Measurements from ENCODE around the gene TMEM258.

TMEM258 gene

GRCh38 chr11:61806785-61807184 lies 14.4 kb upstream of the TMEM258 start:
- H3K4me1 ChIP-seq (ENCODE audit: control insufficient read depth, insufficient read depth, low read depth, low read length): no peaks in the 10 kb centered on the region
- no peak overlapping the region for H2BK12ac ChIP-seq (ENCODE audit: low read length in 2 of 2)
- H3K23ac ChIP-seq (ENCODE audit: low read length in 2 of 2): no peak overlapping the region
- H3K18ac ChIP-seq (ENCODE audit: low read depth in 1 of 2, low read length in 2 of 2): no peak overlapping the region
- 93% methylated on average over 4 of the region's 5 CpGs for WGBS
- H3K27me3 ChIP-seq (ENCODE audit: control insufficient read depth in 1 of 2, insufficient read depth in 1 of 2, low read length in 2 of 2): no peaks in the 10 kb centered on the region
- no peak overlapping the region for H3K27ac ChIP-seq (ENCODE audit: low read length, poor library complexity, severe bottlenecking)
- DNase-seq: no peak
- H3K4ac ChIP-seq (ENCODE audit: low read depth in 1 of 2, low read length in 2 of 2): no peak overlapping the region
- H2BK120ac ChIP-seq (ENCODE audit: low read depth, low read length): no peak overlapping the region
- H3K4me3 ChIP-seq (ENCODE audit: insufficient read depth in 1 of 2, low read depth in 1 of 2, low read length in 2 of 2): no peak overlapping the region
- no peak overlapping the region for H3K14ac ChIP-seq (ENCODE audit: low read length in 2 of 2)
- H2AFZ ChIP-seq (ENCODE audit: low read depth, low read length): no peak overlapping the region
- no peak overlapping the region for H3K9ac ChIP-seq (ENCODE audit: low read length)
- H3K4me2 ChIP-seq (ENCODE audit: low read length, poor library complexity, severe bottlenecking): no peak overlapping the region
- no peak overlapping the region for H2BK5ac ChIP-seq (ENCODE audit: low read depth, low read length, poor library complexity, severe bottlenecking)
- H2BK15ac ChIP-seq (ENCODE audit: low read depth, poor library complexity, severe bottlenecking): no peak overlapping the region
- H3K36me3 ChIP-seq (ENCODE audit: control insufficient read depth in 1 of 2, insufficient read depth in 2 of 2, low read depth in 1 of 2, low read length in 2 of 2): peaks cover 73 to 97% of the 10 kb centered on the region in 2 experiments
- H4K8ac ChIP-seq (ENCODE audit: low read length): no peak overlapping the region
- peaks cover 36% of the 10 kb centered on the region for H3K79me1 ChIP-seq (replicated peaks; ENCODE audit: low read length, poor library complexity, severe bottlenecking)
- H4K91ac ChIP-seq (ENCODE audit: low read length): no peak overlapping the region
- no peaks in the 10 kb centered on the region for H3K9me3 ChIP-seq (ENCODE audit: control insufficient read depth, low read length)
- H2AK5ac ChIP-seq (ENCODE audit: low read length, severe bottlenecking): no peak overlapping the region

- Histone ChIP-seq H3K27me3 (ENCODE audit: control insufficient read depth in 1 of 2, insufficient read depth in 1 of 2, low read length in 2 of 2) (no peaks in the 10 kb centered on the region), H3K14ac (ENCODE audit: low read length in 2 of 2) (no peak overlapping the region), H3K4me1 (ENCODE audit: control insufficient read depth, insufficient read depth, low read depth, low read length) (no peaks in the 10 kb centered on the region), H4K91ac (ENCODE audit: low read length) (no peak overlapping the region), H3K4me2 (ENCODE audit: low read length, poor library complexity, severe bottlenecking) (no peak overlapping the region), H4K8ac (ENCODE audit: low read length) (no peak overlapping the region), H3K9me3 (ENCODE audit: control insufficient read depth, low read length) (no peaks in the 10 kb centered on the region), H2AFZ (ENCODE audit: low read depth, low read length) (no peak overlapping the region), H3K23ac (ENCODE audit: low read length in 2 of 2) (no peak overlapping the region), H2AK5ac (ENCODE audit: low read length, severe bottlenecking) (no peak overlapping the region), H2BK15ac (ENCODE audit: low read depth, poor library complexity, severe bottlenecking) (no peak overlapping the region), H3K79me1 (replicated peaks; ENCODE audit: low read length, poor library complexity, severe bottlenecking) (peaks cover 34% of the 10 kb centered on the region), H2BK12ac (ENCODE audit: low read length in 2 of 2) (no peak overlapping the region), H3K4ac (ENCODE audit: low read depth in 1 of 2, low read length in 2 of 2) (no peak overlapping the region), H3K27ac (ENCODE audit: low read length, poor library complexity, severe bottlenecking) (no peak overlapping the region), H3K4me3 (ENCODE audit: insufficient read depth in 1 of 2, low read depth in 1 of 2, low read length in 2 of 2) (no peak overlapping the region), H2BK5ac (ENCODE audit: low read depth, low read length, poor library complexity, severe bottlenecking) (no peak overlapping the region), H3K9ac (ENCODE audit: low read length) (no peak overlapping the region), H2BK120ac (ENCODE audit: low read depth, low read length) (no peak overlapping the region), H3K36me3 (ENCODE audit: control insufficient read depth in 1 of 2, insufficient read depth in 2 of 2, low read depth in 1 of 2, low read length in 2 of 2) (peaks cover 57 to 91% of the 10 kb centered on the region in 2 experiments), H3K18ac (ENCODE audit: low read depth in 1 of 2, low read length in 2 of 2) (no peak overlapping the region)
- WGBS: 100% methylated on average over 1 of the region's 1 CpG
- DNase-seq: no peak
These were observed 12.7 kb upstream of the TMEM258 start for GRCh38 chr11:61805146-61805545.

- no peak overlapping the region for H2AK5ac ChIP-seq (ENCODE audit: low read length, severe bottlenecking)
- no peak overlapping the region for H2BK5ac ChIP-seq (ENCODE audit: low read depth, low read length, poor library complexity, severe bottlenecking)
These were observed 11.7 kb upstream of the TMEM258 start for GRCh38 chr11:61803889-61804647.

GRCh38 chr11:61802605-61803004 lies 10.2 kb upstream of the TMEM258 start:
- Histone ChIP-seq H3K9ac (ENCODE audit: low read length) (no peak overlapping the region), H3K36me3 (ENCODE audit: control insufficient read depth in 1 of 2, insufficient read depth in 2 of 2, low read depth in 1 of 2, low read length in 2 of 2) (peaks cover 37 to 77% of the 10 kb centered on the region in 2 experiments), H2AK5ac (ENCODE audit: low read length, severe bottlenecking) (no peak overlapping the region), H4K8ac (ENCODE audit: low read length) (no peak overlapping the region), H3K4ac (ENCODE audit: low read depth in 1 of 2, low read length in 2 of 2) (no peak overlapping the region), H2BK15ac (ENCODE audit: low read depth, poor library complexity, severe bottlenecking) (no peak overlapping the region), H2AFZ (ENCODE audit: low read depth, low read length) (no peak overlapping the region), H3K9me3 (ENCODE audit: control insufficient read depth, low read length) (no peaks in the 10 kb centered on the region), H3K4me1 (ENCODE audit: control insufficient read depth, insufficient read depth, low read depth, low read length) (peaks cover 4% of the 10 kb centered on the region), H3K14ac (ENCODE audit: low read length in 2 of 2) (no peak overlapping the region), H3K23ac (ENCODE audit: low read length in 2 of 2) (no peak overlapping the region), H2BK12ac (ENCODE audit: low read length in 2 of 2) (no peak overlapping the region), H2BK5ac (ENCODE audit: low read depth, low read length, poor library complexity, severe bottlenecking) (no peak overlapping the region), H2BK120ac (ENCODE audit: low read depth, low read length) (no peak overlapping the region), H3K4me2 (ENCODE audit: low read length, poor library complexity, severe bottlenecking) (no peak overlapping the region), H3K18ac (ENCODE audit: low read depth in 1 of 2, low read length in 2 of 2) (no peak overlapping the region), H3K27me3 (ENCODE audit: control insufficient read depth in 1 of 2, insufficient read depth in 1 of 2, low read length in 2 of 2) (no peaks in the 10 kb centered on the region), H4K91ac (ENCODE audit: low read length) (no peak overlapping the region), H3K4me3 (ENCODE audit: insufficient read depth in 1 of 2, low read depth in 1 of 2, low read length in 2 of 2) (no peak overlapping the region), H3K79me1 (replicated peaks; ENCODE audit: low read length, poor library complexity, severe bottlenecking) (peaks cover 31% of the 10 kb centered on the region), H3K27ac (ENCODE audit: low read length, poor library complexity, severe bottlenecking) (no peak overlapping the region)
- no peak for DNase-seq
- 93% methylated on average over 6 of the region's 6 CpGs for WGBS

More at GRCh38 chr11:61803889-61804647, 11.7 kb upstream of the TMEM258 start:
- peaks cover 33% of the 10 kb centered on the region for H3K79me1 ChIP-seq (replicated peaks; ENCODE audit: low read length, poor library complexity, severe bottlenecking)
- WGBS: 91% methylated on average over 2 of the region's 3 CpGs
- no peaks in the 10 kb centered on the region for H3K27me3 ChIP-seq (ENCODE audit: control insufficient read depth in 1 of 2, insufficient read depth in 1 of 2, low read length in 2 of 2)
- no peak overlapping the region for H4K8ac ChIP-seq (ENCODE audit: low read length)
- H3K27ac ChIP-seq (ENCODE audit: low read length, poor library complexity, severe bottlenecking): no peak overlapping the region
- no peak overlapping the region for H3K4ac ChIP-seq (ENCODE audit: low read depth in 1 of 2, low read length in 2 of 2)
- H3K23ac ChIP-seq (ENCODE audit: low read length in 2 of 2): no peak overlapping the region
- no peak overlapping the region for H3K4me3 ChIP-seq (ENCODE audit: insufficient read depth in 1 of 2, low read depth in 1 of 2, low read length in 2 of 2)
- peaks cover 48 to 91% of the 10 kb centered on the region in 2 experiments for H3K36me3 ChIP-seq (ENCODE audit: control insufficient read depth in 1 of 2, insufficient read depth in 2 of 2, low read depth in 1 of 2, low read length in 2 of 2)
- H2BK120ac ChIP-seq (ENCODE audit: low read depth, low read length): no peak overlapping the region
- H4K91ac ChIP-seq (ENCODE audit: low read length): no peak overlapping the region
- no peak for DNase-seq
- no peak overlapping the region for H3K9ac ChIP-seq (ENCODE audit: low read length)
- H3K9me3 ChIP-seq (ENCODE audit: control insufficient read depth, low read length): no peaks in the 10 kb centered on the region
- H3K4me2 ChIP-seq (ENCODE audit: low read length, poor library complexity, severe bottlenecking): no peak overlapping the region
- no peak overlapping the region for H2AFZ ChIP-seq (ENCODE audit: low read depth, low read length)
- H2BK15ac ChIP-seq (ENCODE audit: low read depth, poor library complexity, severe bottlenecking): no peak overlapping the region
- peaks cover under 1% of the 10 kb centered on the region for H3K4me1 ChIP-seq (ENCODE audit: control insufficient read depth, insufficient read depth, low read depth, low read length)
- H3K14ac ChIP-seq (ENCODE audit: low read length in 2 of 2): no peak overlapping the region
- no peak overlapping the region for H2BK12ac ChIP-seq (ENCODE audit: low read length in 2 of 2)
- H3K18ac ChIP-seq (ENCODE audit: low read depth in 1 of 2, low read length in 2 of 2): no peak overlapping the region
